ENCODE results near the gene CDK6.

The CDK6 gene

DNA sequence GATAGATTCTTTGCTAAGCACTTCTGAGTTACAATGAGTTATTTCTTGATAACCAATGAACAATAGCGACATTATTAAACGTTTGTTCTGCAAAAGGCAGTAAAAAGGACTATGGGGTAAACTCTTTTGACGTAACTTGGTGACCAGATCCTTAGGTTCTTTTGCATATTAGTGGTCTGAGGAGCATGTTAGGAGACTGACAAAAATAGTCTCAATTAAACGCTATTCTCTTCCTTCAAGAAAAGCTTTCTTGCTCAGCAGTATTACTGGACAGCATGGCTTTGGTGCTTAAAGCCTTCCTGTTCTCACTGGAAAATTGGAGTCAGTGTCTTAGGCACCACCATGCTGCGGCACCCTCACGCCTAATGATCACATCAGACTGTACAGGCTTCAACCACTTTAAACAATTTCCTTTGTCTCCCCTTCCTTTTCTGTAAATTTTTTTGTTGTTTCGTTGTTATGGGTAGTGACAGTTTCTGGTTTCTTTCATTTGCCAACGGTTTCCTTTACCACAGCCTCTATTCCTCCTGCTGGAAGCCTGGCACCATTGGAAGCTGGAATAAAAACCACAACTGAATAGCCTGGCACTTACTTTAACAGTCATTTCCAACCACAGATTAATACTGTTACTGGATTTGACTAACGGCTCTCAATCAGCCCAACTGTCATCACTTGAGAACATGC is 197.0 kb downstream of the CDK6 start:
- DNase-seq, result no peak

DNA sequence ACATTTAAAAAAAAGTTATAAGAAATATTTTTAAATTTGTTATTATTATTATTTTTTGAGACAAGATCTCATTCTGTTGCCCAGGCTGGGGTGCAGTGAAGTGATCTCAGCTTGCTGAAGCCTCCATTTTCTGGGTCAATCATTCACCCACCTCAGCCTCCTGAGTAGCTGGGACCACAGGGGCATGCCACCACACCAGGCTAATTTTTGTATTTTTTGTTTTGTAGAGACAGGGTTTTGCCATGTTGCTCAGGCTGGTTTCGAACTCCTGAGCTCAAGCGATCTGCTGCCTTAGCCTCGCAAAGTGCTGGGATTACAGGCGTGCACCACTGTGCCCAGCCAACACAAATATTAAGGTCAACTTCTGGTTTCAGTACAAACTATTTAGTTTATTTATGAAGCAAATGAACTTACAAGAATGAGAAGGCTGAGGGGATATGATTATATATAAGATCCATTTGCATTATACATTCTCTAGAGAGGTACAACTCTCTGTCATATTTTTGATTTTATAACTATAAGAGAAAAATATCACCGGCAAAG is 200.3 kb downstream of the CDK6 start:
- DNase-seq, result no peak

DNA sequence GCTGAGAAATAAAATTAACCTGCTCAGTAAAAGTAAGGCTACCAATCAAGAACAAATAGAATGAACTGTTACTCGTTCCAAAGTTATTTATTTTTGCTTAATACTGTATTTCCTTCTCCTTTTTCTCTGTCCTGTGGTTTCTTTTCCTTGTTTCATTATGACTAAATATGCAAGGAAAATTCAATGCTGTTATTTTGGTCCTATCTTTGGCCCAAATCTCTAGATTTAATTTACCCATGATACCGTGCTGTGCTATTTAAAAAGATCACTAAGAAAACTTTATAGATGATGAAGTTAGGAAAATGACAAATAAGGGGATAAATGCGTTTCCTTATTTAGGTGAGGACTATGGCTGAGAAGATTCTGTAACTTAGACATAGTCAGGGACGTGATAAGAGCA is 200.8 kb downstream of the CDK6 start:
- no peak for DNase-seq

DNA sequence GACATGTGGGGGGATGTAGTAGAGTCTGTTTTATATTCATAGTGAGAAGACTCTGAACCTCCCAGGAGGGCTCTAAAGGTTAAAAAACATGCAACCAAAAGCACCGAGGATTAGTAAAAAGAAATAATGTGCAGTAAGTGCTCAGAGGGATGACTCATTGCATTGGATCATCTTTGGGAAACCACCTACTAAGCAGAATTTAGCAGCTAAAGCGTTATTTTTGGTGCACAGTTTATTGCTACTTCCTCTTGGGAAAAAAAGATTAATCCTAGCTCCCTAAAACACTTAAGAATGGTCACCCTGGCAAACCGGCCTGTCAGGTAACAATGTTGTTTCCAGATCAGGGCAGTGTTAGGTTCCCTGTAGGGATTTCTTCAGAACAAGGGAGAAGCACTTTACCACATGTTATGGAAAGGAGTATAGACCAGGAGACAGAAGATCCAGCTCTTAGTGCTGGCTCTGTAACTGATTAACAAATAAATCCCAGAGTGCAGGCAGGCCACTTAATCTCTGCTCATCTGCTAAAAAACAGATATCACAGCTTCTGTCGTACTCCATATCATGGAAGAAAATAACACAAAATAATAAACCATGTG is 201.4 kb downstream of the CDK6 start:
- no peak for DNase-seq

DNA sequence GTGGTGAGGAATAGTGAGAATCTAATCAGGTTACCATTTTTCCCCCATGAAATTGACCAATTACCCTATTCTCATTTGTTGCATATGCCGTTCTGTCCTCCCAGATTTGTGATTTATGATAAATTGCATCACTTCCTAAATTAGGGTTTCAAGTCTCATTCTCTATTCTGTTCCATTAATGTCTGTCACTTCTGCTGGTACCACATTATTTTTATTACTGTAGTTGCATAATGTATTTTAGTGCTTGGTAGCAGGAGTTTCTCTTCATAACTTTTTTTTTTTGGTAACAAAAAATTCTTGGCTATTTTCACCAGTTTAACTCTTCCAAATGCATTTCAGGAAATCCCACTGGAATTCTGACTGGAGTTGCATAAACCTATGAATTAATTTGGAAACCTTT is 202.2 kb downstream of the CDK6 start:
- DNase-seq, result no peak

DNA sequence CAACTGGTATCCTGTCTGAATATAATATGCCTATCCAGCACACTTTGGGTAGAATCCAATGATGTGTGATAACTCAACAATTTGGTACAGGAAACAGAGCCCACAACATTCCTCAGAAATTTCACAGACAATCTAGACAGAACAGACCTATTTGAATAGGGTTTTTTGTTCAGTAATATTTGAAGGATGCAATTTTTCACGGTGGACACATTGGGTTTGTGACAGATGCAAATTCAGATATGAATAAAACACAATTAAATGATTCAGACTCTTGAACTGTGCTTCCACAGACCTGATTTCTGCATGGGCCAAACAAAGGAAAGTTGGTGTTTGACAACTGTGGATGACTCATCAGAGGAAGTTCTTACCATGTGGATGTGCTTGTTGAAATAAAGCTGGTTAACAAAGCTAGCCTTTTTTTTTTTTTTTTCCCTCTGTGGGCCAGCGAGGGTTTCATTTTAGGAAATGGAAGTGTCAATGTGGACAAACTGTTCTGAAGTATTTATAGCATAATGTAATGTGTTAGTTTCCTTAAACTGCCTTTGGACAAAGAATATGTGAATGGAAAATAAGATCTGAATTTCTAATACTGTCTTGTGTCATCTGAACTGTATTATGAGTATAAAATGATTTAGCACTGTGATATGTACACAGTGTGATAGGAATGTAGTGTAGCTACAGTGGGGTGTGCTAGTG is 203.0 kb downstream of the CDK6 start:
- no peak for DNase-seq

DNA sequence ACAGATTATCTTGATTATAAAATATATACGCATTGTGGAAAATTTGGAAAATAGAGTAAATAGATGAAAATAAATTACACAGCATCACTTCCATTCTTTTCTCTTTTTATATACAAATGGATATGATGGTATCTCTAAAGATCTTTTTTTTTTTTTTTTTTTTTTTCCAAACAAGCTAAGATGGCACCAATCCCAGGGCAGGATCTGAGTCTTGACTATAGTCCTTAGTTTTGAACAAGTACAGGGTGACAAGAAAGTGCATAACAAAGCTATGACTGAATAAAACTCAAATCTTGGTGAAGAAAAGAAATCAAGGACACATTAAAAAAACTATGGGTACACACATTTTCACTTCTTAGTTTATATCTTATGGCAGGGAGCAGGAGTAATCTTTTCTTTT is 203.6 kb downstream of the CDK6 start:
- no peak for DNase-seq

DNA sequence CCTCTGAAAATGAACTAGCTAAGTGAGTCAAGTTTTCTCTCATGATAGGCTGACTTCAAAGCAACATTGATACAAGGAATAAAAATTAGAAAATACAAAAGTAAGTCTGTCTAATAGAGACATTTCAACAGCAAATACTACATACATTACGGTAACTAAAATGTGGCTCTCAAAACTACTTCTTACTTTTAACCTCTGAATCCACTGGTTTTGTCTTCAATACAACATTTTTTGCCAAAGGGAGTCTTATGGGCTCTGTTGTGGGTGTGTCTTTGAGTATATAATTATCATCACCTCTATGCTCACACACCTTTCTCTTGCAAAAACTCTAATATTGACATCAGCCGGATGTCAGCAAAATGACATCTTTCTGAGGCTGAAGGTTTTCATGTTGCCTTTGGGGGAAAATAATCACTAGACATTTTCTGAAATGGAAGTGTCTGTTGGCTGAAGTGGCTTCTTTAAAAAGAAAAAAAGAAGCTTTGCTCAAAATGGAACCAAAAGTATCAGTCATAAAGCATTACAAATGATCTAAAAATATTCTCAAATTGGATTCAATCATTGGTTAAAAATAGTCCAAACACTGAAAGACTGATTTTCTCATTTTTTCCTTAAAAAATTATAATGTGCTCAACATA is 204.4 kb downstream of the CDK6 start:
- no peak for DNase-seq

DNA sequence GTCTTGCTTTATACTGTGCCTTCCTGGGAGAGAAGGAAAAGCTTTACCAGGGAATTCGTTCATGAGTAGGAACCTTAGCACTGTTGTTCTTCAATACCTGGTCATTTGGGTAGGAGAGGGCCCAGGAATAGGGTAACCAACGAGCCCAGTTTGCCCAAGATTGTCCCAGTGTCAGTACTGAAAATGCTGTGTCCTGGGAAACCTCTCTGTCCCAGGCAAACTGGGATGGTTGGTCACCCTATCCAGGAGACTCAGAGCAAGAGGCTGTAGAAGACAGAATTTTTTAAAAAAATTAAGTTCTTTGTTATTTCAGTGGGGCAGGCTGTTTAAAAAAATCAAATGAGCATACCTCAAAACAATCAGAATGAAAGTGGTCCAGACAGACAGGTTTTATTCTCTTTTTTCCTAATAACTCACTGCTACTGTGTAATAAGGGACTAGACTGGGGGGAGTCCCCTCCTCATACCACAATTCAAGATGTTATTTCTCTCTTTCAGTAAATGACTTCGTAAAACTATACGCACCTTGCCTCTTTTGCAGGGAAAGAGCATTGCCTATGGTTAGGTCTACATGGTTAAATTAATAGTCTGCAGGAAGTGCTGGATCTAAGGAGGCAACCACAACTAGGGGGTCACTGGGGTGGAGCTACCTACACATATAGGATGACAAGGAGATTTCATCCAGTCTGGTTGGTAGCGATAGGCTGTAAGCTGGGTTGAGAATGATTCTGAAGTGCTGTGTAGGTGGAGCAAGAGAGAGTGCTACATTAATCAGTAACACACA is 205.1 kb downstream of the CDK6 start:
- no peak for DNase-seq

DNA sequence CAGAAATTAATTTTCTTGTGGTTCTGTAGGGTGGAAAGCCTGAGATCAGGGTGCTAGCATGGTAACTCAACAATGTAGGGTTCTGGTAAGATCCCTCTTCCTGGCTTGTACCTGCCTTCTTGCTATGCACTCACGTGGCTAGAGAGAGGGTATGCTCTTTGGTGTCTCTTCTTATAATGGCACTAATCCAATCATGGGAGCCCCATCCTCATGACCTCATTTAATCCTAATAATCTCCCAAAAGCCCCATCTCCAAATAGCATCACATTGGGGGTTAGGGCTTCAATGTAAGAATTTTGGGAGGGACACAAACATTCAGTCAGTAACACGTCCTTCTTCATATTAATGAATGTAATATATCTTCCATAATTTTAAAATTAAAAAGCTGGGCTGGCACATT is 206.6 kb downstream of the CDK6 start:
- DNase-seq, result no peak

DNA sequence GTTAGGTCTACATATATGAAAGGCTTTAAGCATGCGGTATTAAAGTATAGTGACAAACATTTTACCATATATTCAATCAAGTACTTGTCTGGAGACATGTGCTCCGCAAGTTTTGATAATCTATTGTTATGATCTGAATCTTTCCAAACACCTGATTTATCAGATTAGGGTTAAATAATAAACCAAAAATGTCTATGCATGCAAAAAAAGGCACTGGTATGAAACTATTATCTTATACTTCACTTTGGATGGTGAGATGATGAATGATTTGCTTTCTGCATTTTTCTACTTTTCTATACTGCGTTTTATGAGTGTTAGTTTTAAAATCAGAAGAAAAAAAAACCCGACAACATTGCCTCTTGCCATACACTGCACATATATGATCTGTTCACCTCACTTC is 208.4 kb downstream of the CDK6 start:
- no peak for DNase-seq

DNA sequence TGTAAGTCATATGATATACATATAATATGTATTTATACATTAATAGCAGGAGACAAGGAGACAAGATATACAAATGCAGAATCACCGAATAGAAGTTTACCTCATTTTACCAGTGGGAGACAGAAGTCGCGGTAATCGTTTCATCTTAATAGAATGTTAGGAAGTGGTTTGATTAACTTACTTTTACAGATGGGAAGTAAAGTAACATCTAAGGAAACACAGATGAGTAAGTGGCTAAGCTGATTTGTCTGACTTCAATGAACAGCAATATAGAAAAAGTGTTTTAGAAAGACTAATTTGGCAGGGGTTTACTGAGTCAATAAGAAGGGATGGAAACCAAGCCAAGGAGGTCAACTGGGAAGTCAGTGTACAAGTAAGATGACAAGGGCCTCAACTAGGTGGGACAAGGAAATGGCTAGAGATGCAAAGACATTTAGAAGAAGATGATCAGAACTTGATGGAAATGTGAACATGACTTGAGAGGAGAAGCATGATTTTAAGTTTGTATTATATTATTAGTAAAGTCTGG is 210.0 kb downstream of the CDK6 start:
- DNase-seq, result no peak

DNA sequence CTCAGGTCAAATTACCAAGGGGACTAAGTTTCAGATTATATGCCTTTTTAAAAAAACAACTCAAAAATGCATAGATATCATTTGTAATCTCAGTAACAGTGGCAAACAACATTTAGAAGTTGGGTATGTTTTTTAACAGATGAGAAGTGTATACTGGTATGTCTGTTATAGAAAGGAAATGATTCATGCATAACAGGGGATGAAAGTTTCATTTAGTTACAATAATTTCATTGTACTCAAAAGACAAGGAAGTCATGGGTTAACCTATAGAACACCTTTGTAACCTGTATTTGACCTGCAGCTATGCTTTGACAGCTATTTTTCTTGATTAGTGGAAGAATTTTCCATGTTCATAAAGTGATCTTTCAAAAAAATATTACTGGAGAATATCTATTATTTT is 210.8 kb downstream of the CDK6 start:
- DNase-seq, result no peak

DNA sequence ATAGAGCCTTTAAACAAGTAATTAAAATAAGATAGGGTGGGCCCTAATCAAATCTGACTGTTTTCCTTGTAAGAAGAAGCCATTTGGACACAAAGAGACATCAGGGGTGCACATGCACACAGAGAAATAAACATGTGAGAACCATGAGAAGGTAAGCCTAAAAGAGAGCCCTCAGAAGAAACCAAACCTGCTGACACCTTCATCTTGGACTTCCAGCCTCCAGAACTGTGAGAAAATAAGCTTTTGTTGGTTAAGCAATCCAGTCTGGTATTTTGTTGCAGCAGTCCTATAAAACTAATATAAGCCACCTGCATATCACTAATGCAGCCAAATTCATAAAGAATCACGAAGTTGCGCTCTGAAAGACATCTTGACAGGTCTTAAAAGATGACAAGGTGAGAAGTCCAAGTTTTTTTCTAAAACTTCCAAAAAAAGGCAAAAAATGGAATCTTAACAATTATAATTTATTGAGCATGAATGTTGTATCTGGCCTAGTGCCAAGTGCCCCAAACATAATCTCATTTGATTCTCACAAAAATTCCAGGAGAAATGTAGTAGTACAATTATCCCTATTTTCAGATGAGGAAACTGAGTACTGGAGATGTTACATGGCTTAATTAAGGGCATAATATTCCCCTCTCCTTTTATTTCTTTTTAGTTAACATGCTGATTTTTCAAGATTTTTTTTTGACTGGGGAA is 211.9 kb downstream of the CDK6 start:
- DNase-seq, result no peak

DNA sequence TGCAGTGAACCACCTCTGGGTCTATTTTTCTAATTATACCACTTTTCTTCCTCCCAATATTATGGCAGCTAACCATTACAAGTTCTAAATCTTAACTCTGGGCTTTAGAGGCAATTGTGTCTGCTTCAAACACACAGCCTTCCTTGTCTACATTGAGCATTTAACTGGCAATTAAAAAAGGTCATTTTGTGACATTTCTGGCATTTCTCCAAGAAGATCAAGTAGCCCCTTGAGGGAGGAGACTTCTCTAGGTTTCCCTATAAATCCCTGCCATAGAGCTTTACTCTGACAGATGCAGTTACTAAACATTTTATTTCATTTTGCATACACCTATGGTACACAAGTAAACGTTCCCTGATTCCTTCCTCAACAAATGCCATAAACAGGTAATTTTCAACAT is 212.8 kb downstream of the CDK6 start:
- peak; percentile 19 for DNase-seq

DNA sequence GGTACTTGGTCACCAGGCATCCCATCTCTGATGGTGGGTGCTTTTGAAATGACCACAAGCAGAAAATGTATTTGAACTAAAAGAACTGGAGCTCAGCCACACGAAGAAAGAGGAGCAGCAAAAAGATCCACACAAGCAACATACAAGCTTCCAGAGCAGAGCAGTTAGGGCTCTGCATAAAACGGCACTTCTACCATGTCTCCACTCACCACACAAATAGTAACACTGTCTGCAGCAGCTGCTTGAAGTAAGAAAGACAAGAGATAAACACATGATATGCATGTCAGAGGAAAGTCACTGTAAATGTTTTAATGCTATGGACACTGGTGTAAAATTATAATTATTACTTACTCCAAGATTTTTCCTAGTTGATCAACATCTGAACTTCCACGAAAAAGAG is 213.7 kb downstream of the CDK6 start:
- no peak for DNase-seq

DNA sequence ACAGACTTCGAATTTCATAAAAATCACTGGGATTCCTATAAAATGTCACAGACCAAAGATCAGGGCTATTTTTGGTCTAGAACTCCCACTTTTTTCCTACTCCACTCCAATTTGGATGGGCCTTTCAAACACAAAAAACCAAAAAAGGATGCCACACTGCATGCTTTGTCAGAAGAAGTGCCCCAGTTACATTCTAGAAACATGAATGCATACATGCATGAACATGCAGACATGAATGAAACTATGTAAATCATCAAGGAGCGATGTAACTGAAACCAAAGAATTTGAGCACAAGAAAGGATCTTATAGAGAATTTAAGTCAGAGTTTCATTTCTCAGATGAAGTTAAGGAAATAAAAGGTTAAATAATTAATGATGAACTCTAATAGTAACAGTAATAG is 214.3 kb downstream of the CDK6 start:
- DNase-seq, result no peak

DNA sequence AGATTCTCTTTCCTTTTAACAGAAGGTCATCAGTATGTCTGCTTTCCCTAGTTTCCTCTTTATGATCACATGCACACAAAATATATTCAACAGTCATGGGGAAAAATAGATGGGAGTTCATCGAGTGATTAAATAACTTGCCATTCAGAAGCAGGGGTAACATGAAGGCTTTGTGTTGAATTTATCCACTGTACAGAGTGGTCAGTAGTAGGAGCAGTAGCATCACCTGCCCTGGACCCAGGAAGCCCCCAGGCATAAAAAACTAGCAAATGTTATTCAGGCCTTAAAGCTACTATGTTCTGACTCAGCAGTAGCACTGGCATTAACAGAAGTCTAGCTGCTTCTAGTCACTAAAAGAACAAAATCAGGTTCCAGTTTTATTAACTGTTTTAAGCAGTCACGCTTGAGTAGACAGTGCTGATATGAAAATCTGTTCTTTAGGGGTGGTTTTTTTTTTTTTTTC is 214.8 kb downstream of the CDK6 start:
- DNase-seq, result no peak

DNA sequence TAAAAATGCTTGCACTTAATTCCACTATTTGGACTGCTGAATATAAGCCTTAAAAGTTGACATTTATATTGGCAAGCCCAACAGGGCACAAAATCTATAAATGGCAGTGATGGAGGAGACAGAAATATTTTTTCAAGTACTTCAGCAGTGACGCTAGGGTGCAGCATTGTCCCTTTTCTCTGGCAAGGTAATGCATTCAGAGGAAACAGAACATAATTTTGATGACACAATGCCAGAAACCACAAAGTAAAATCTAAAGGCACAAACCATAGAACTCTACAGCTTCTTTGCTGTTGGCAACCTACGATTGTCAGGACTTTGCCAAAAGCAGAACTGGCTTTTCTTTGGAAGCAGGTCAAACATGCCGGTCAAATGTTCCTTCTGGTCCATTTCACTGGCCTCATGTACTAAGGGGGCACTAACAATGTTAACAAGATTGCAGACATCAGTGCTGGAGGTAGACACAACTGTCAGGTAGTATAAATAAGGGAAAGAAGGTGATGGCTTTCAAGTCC is 215.3 kb downstream of the CDK6 start:
- DNase-seq, result peak; percentile 79

DNA sequence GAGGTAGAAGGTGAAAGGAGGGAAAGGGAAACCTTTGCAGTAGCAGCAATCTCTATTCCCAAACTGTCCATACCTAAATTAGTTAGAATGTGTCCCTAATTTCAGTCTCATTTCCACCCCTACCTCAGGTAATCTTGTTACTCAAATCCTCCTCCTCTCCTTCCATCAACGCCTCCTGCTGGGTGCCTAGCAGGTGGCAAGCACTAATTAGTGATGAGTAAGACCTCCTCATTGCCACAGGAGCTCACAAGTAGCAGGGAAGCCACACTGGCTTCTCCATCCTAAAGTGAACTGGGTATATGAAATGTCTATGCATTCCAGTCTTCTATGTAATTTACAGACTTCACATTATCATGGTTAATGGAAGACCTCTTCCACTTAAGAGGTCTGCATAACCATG is 220.5 kb downstream of the CDK6 start:
- DNase-seq, result no peak

DNA sequence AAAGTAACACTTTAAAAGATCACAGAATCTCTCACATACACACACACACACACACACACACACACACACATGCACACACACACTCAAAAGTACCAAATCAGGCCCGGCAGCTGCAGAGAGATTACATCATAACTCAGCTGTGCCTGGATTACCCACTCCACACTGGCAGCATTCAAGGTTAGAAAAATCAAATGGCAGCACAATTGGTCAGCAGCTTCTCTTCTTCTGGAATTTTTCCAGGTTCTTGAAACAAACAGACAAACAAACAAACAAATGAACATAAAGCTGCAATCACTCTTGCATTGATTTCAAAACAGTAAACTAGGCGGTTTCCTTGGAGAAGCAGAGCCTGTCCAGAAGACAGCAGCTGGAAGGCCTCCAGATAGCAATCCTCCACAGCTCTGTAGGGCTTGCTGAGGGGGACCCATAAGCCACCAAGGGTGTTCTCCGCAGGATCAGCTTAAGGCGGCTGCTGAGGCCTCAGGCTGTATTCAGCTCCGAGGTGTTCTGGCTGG is 221.7 kb downstream of the CDK6 start:
- DNase-seq, result peak; percentile 16
